Activated CD4-positive, alpha-beta T cell treated with anti-CD3 and anti-CD28 coated beads, Interleukin-2, amount 10 ng/mL, durations not matched to agents 24 days and 14 days (primary cell): ENCODE measurements around the gene NOB1. TPM values are rescaled to one million over a fixed set of nuclear protein-coding genes. Genes with fewer than 3 reads are reported as not detected.
"Not testable (repeated sequence)": the region's sequence is repeated elsewhere in the genome, so short reads cannot be mapped to it uniquely, and the experiment has no call there.

Experiments used
- DNase-seq: peaks from one replicate; pipeline ENCODE4 v3.0.0; 2022
- H3K27ac Mint-ChIP-seq: one replicate; pipeline ENCODE4 v1.8.0; 2022; ENCODE audit warnings: mild to moderate bottlenecking, mixed read lengths
- H3K27me3 Mint-ChIP-seq: one replicate; pipeline ENCODE4 v1.8.0; 2022; ENCODE audit warnings: mixed read lengths
- H3K36me3 Mint-ChIP-seq: one replicate; pipeline ENCODE4 v1.8.0; 2022; ENCODE audit warnings: low read depth, mild to moderate bottlenecking, mixed read lengths
- H3K4me1 Mint-ChIP-seq: one replicate; pipeline ENCODE4 v1.8.0; 2021; ENCODE audit warnings: mixed read lengths
- H3K4me3 Mint-ChIP-seq: one replicate; pipeline ENCODE4 v1.8.0; 2022; ENCODE audit warnings: mild to moderate bottlenecking, moderate library complexity, mixed read lengths
- H3K9me3 Mint-ChIP-seq: one replicate; pipeline ENCODE4 v1.8.0; 2021; ENCODE audit warnings: mixed read lengths
- intact Hi-C: fragments of 100-400 bp; cut with micrococcal nuclease; formaldehyde crosslinking; loops from one replicate; pipeline ENCODE4 v1.15.1; 2023
- total RNA-seq: library from RNA; stranded (reverse); gene quantifications from 2 replicates; pipeline ENCODE4 v1.2.3, GENCODE V29; 2022

The NOB1 gene
- total RNA-seq, 1 donor from 2014 or later: 129 TPM

DNA sequence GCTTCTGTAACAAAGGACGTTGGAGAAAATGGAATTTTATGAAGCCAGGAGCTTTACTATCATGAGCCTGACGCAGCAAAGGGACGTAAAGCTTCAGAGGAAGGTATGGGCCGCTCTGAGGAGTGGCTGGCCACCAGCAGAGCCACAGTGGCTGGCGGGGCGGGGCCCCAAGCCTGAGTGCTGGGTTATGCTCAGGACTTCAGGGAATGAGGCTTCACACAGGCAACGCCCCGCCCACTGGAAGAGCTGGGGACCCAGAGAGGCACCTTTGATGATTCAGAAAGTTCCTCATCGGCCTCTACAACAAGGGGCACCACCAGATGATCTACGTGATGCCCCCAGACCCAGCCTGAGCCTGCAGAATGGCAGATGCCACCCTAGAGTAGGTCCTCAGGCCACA is 8.8 kb downstream of the NOB1 start:
- intact Hi-C loops: no loop called here
- Mint-ChIP-seq H3K27me3 (no peaks in the 10 kb centered on the region), H3K36me3 (peaks cover 77% of the 10 kb centered on the region)

DNA sequence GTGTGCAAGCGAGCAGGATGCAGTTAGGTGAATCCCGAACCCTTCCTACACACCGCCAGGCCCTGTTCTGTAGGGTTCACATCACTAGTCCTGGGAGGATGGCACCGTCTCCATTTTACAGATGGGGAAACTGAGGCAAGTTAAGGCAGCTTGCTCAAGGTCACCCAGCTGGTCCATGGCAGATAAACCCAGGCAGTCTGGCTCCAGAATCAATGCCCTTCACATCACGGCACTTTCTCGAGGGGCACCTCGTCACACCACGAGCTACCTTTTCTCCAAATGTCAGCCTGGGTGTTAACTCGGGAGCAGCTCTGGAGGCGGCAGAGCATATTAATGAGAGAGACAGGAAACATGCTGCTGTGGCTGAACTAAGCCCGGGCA is 9.5 kb downstream of the NOB1 start:
- no peaks in the 10 kb centered on the region for H3K9me3 Mint-ChIP-seq
- intact Hi-C loops: no loop called here
- H3K36me3 Mint-ChIP-seq: peaks cover 75% of the 10 kb centered on the region
- H3K27me3 Mint-ChIP-seq: no peaks in the 10 kb centered on the region
- no peak for DNase-seq
- peaks cover 8% of the 10 kb centered on the region for H3K4me1 Mint-ChIP-seq
- no peak overlapping the region for H3K27ac Mint-ChIP-seq
- H3K4me3 Mint-ChIP-seq: no peak overlapping the region

More for the DNA sequence above, 8.8 kb downstream of the NOB1 start:
- DNase-seq: no peak
- H3K27ac Mint-ChIP-seq: no peak overlapping the region
- peaks cover 8% of the 10 kb centered on the region for H3K4me1 Mint-ChIP-seq
- H3K9me3 Mint-ChIP-seq: no peaks in the 10 kb centered on the region
- H3K4me3 Mint-ChIP-seq: no peak overlapping the region

DNA sequence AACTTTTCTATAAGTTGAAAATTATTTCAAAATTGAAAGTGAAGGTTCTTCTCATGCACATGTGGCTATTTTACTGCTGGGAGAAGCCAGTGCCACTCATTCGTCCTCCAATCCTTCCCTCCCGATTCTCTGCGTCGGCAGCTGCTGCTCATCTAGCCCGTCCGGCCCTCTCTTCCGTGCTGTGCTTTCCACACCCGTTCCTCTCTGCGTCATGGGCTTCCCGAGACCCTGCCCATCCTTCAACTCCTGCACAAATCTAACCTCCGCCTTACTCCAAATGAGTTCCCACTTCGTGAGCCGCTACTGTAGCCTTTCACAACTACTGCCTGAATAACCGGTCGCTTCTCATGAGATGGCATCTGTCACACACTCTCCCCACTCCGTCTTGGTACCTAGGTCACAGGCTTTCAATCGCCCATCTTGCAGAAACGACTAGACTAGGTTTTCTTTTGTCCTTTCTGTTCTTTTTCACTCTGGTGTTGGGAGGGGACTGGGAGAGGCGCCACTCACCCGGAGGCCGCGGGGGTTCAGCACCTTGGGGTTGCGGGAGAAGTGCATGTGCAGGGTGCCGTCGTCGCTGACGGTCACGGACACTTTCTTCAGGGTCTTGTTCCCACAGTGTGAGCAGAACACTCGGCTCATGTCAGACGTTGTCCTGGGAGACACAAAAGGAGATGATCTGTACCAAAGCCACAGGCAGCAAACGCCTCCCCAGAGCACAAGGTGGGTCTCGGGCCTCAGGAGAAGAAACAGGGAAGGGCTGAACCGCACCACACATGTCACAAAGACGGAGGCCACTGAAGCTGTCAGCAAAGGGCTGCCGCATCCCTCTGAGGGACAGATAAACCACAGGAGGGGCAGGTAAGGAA is 10.1 kb downstream of the NOB1 start:
- intact Hi-C loops: no loop called here
- H3K27ac Mint-ChIP-seq: peak overlapping the region; percentile 38
- H3K4me1 Mint-ChIP-seq: peaks cover 8% of the 10 kb centered on the region
- no peak for DNase-seq
- no peaks in the 10 kb centered on the region for H3K27me3 Mint-ChIP-seq
- H3K4me3 Mint-ChIP-seq: no peak overlapping the region
- no peaks in the 10 kb centered on the region for H3K9me3 Mint-ChIP-seq
- peaks cover 76% of the 10 kb centered on the region for H3K36me3 Mint-ChIP-seq

DNA sequence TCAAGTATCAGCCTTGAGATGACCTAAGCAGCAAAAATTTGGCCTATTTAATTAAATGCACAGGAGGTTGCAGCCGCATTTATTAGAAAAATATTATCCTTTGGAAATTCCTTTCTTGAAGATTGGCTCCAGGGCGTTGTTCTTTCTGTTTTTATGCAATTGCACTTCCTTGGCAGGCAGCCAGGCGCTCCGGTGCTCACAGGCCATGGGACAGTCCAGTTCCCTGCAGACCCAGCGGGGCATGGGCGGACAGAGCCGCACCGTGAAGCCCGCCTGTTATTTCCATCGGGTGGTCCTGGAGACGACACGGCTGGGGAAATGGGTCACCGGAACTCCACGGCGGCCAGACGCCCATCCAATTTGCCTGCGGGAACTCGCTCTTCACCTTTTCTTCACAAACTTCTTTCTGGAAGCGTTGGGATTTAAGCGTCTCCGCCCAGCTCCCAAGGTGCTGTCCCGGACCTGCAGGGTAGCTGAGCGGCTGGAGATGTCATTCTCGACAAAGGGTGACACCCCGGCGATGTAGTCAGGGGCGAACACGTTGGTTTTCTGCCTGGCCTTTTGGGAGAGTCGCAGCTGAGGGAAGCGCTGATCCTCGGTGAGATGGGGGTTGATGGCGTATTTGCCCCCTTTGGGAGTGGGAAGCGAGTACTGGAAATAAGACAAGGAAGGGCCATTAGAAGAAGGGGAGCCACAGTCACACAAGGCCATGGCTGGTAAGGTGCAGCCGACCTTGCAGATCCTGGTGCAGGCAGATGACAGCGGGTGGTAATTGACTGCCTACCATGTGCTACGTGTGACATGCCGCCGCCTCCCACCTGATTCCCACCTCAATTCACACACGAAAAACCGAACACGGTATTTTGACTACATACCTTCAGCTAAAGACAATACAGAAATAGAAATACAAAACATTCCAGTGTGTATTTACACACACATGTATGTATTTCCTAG is 12.5 kb downstream of the NOB1 start:
- Mint-ChIP-seq H3K4me3 (no peak overlapping the region), H3K27me3 (no peaks in the 10 kb centered on the region), H3K9me3 (no peaks in the 10 kb centered on the region), H3K4me1 (peaks cover 4% of the 10 kb centered on the region), H3K36me3 (peaks cover 57% of the 10 kb centered on the region), H3K27ac (no peak overlapping the region)
- DNase-seq: no peak
- intact Hi-C loops: no loop called here

DNA sequence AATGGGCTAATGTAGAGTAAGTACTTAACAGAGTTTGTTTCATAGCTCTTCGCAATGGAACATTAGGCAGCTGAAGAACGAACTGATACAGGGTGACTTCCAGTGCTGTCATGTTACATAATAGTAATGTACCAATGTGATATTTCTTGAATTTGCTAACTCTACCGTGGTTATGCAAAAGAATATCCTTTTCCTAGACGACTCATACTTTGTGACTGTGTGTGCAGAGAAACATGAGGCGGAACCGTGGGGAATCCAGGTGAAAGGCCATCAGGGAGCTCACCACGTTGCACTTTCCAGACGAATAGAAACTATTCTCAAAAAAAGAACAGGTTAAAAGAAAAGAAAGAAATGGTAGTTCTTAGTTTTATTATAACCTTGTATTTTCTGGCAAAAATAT is 13.2 kb downstream of the NOB1 start:
- peaks cover 51% of the 10 kb centered on the region for H3K36me3 Mint-ChIP-seq
- H3K27me3 Mint-ChIP-seq: no peaks in the 10 kb centered on the region
- intact Hi-C loops: no loop called here
- no peaks in the 10 kb centered on the region for H3K9me3 Mint-ChIP-seq
- no peak for DNase-seq
- no peak overlapping the region for H3K4me3 Mint-ChIP-seq
- peaks cover 4% of the 10 kb centered on the region for H3K4me1 Mint-ChIP-seq
- H3K27ac Mint-ChIP-seq: no peak overlapping the region

DNA sequence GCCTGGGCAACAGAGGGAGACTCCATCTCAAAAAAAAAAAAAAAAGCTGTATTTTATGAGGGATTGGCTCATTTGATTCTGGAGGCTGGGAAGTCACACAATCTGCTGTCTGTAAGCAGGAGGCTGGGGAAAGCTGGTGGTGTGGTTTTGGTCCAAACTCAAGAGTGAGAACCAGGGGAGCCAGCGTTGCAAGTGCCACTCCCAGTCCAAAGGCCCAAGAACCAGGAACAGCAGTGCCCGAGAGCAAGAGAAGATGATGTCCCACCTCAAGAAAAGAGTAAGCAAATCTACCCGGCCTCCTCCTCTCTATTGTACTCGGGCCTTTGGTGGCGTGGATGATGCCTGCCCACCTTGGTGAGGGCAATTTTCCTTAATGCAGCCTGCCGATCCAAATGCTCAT is 22.6 kb downstream of the NOB1 start:
- Mint-ChIP-seq H3K27ac (no peak overlapping the region), H3K9me3 (no peaks in the 10 kb centered on the region), H3K4me3 (no peak overlapping the region), H3K27me3 (no peaks in the 10 kb centered on the region), H3K4me1 (peaks cover 12% of the 10 kb centered on the region), H3K36me3 (peaks cover 6% of the 10 kb centered on the region)
- intact Hi-C loops: no loop called here
- no peak for DNase-seq

DNA sequence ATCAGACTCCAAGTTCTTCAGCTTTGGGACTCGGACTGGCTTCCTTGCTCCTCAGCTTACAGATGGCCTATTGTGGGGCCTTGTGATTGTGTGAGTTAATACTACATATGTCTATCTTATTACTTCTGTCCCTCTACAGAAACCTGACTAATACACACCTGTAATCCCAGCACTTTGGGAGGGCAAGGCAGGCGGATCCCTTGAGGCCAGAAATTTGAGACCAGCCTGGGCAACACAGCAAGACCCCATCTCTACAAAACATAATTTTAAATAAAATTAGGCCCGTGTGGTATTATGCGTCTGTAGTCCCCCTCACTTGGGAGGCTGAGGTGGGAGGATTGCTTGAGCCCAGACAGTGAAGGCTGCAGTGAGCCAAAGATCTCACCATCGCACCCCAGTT is 23.4 kb downstream of the NOB1 start:
- DNase-seq, intact Hi-C loops, H3K4me3 Mint-ChIP-seq, H3K27ac Mint-ChIP-seq, H3K9me3 Mint-ChIP-seq, H3K36me3 Mint-ChIP-seq, H3K27me3 Mint-ChIP-seq: not testable (repeated sequence)
- peaks cover 20% of the 10 kb centered on the region for H3K4me1 Mint-ChIP-seq

DNA sequence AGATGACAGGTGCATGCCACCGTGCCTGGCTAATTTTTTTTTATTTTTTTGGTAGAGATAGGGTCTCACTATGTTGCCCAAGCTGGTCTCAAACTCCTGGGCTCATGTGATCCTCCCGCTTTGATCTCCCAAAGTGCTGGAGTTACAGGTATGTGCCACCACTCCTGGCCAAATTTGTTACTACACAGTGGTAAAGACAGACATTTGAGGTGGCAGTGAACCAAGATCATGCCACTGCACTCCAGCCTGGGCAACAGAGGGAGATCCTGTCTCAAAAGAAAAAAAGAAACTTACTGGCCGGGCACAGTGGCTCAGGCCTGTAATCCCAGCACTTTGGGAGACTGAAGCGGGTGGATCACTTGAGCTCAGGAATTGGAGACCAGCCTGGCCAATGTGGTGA is 25.7 kb downstream of the NOB1 start:
- H3K9me3 Mint-ChIP-seq, H3K4me3 Mint-ChIP-seq, H3K27ac Mint-ChIP-seq, intact Hi-C loops, DNase-seq, H3K36me3 Mint-ChIP-seq, H3K27me3 Mint-ChIP-seq: not testable (repeated sequence)
- peaks cover 32% of the 10 kb centered on the region for H3K4me1 Mint-ChIP-seq

DNA sequence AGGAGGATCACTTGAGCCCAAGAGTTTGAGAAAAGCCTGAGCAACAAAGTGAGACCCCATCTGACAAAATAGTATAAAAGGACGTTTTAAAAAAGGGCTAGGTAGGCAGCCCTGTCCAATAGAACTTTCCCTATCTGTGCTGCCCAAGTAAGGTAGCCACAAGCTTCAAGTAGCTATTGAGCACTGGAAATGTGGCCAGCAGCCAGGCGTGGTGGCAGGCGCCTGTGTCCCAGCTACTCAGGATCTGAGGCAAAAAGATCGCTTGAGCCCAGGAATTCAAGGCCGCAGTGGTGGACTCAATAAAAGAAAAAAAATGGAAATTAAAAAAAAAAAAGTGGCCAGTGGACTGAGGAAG is 26.8 kb downstream of the NOB1 start:
- intact Hi-C loops: loop anchor here (2.0 kb wide), 1 partner anchor 27 kb away; the partner anchor contains the start of gene NOB1
- H3K4me1 Mint-ChIP-seq: peaks cover 36% of the 10 kb centered on the region
- no peak for DNase-seq

DNA sequence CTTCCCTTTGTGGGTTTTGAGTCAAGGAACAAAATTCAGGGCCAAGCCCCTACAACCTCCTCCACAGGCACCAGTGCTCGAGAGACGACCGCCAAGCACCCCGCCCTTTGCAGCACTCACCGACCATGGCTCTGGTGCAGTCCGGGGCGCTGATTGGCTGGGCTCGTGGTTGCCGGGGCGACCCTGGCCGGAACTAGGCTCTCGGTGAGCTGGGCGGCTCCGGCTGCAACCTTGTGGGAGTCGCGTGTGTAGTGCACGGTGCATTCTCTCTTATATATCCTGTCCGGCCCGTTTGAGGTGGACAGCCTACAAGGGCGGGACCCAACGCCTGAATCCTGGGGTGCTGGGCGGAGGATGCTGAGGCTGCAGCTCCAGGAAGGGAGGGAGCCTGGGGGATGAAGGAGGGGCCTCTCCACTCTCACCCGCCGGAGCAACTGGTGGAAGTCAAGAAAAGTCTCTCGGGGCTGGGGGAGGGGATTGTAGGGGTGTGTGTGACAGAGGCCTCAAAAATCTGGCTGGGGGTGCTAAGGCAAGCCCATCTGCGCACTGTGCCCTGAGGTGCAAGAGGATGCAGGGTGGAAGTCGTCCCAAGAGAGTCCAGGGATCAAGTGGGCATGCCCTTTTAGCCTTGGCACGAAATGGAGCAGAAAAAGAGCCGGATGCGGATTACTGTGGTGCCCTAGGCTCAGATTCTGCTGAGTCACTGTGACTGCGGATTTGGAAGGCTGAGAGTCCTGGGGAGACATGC is 28.2 kb downstream of the NOB1 start, which contains the start of gene NQO1:
TSS of gene NQO1 (minus strand) at position 248 of the 748 bp plus-strand sequence. CDS start at position 127, 121 bp downstream.
- peaks cover 38% of the 10 kb centered on the region for H3K4me1 Mint-ChIP-seq
- intact Hi-C loops: loop anchor here (1.0 to 2.0 kb wide), 2 partner anchors 17 to 28 kb away; partner anchors contain the start of gene NOB1
- H3K27me3 Mint-ChIP-seq: no peaks in the 10 kb centered on the region

More for the DNA sequence above, 26.8 kb downstream of the NOB1 start:
- Mint-ChIP-seq H3K27me3 (no peaks in the 10 kb centered on the region), H3K4me3 (peak overlapping the region; percentile 93), H3K9me3 (no peaks in the 10 kb centered on the region), H3K36me3 (peaks cover 2% of the 10 kb centered on the region), H3K27ac (peak overlapping the region; percentile 98)

DNA sequence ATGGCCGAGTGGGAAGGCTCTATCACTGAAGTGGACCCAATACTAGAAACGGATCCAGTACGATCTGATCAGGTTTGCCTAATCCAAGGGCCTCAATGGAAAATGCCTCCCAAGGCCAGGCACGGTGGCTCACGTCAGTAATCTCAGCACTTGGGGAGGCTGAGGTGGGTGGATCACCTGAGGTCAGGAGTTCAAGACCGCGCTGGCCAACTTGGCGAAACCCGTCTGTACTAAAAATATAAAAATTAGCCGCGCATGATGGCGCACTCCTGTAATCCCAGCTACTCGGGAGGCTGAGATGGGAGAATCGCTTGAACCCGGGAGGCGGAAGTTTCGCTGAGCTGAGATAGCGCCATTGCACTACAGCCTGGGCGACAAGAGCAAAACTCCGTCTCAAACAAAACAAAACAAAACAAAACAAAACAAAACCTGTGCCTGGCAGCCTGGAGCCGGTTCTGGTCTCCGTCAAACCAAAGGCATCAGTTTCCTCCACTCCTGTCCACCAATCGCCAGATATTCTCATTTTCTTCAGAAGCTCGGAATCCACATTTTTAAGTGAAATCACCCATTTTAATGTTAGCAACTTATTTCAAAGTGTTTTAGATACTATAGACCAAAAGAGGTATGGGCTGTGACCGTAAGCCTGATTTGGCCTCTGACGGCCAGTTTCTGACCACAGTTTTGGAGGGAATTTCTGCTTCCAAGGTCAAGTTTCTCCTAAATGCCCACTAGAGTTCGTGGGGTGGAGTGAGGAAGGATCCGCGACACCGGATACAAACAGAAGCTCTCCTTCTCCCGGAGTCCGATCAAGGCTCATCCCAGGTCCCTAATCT is 29.0 kb downstream of the NOB1 start:
- Mint-ChIP-seq H3K27me3 (no peaks in the 10 kb centered on the region), H3K36me3 (no peaks in the 10 kb centered on the region), H3K27ac (peak overlapping the region; percentile 98), H3K4me1 (peaks cover 40% of the 10 kb centered on the region), H3K9me3 (no peaks in the 10 kb centered on the region), H3K4me3 (peak overlapping the region; percentile 93)
- no peak for DNase-seq
- intact Hi-C loops: loop anchor here (1.0 to 2.0 kb wide), 2 partner anchors 16 to 29 kb away; partner anchors contain the start of gene NOB1

More for the DNA sequence above, 28.2 kb downstream of the NOB1 start, which contains the start of gene NQO1:
- peak; percentile 98 for DNase-seq
- Mint-ChIP-seq H3K27ac (peak within 1 kb of the TSS; percentile 98), H3K4me3 (peak within 1 kb of the TSS; percentile 93), H3K36me3 (no peaks in the 10 kb centered on the region), H3K9me3 (no peaks in the 10 kb centered on the region)

DNA sequence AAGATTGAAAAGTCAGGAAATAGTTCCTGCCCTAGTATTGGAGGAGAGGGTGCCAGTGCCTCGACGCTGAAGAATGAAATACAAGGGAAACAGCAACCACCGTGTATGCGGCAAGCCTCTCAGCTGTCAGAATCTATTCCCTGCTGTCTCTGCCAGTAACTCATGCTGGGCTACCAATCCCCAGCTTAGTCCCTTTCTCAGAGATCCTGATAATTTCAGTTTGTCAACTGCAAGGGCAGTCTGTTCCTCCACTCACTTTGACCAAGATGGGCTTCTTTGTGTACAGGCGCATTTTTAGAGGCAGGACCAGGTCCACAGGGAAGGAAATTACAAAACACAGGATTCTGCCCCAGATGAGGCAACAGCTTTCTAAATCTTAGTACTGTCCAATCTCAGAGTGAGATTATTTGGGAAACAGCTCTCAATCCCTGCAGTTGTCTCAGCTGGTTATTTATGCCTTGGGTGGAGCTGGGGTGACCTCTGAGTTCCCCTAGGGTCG is 29.7 kb downstream of the NOB1 start:
- intact Hi-C loops: no loop called here
- Mint-ChIP-seq H3K36me3 (no peaks in the 10 kb centered on the region), H3K27ac (peak overlapping the region; percentile 25), H3K27me3 (no peaks in the 10 kb centered on the region), H3K4me1 (peaks cover 40% of the 10 kb centered on the region), H3K9me3 (no peaks in the 10 kb centered on the region), H3K4me3 (peak overlapping the region; percentile 93)
- no peak for DNase-seq
